MM.1S (cell line): ENCODE results near the gene LEO1.

Experiments
- EZH2 ChIP-seq: fragments of 300-600 bp; sonication (generic); optimal IDR thresholded peaks from 2 replicates; pipeline ENCODE3; 2017; ENCODE audit warnings: low read depth, mild to moderate bottlenecking, antibody characterized with exemption, low read length, mixed read lengths
- EZH2phosphoT487 ChIP-seq: fragments of 300-600 bp; sonication (generic); IDR thresholded peaks from 2 replicates; pipeline ENCODE4 v1.6.1; 2018; ENCODE audit warnings: antibody characterized with exemption, low read length
- TF ChIP-seq, protein P1 (sequence below): fragments of 300-600 bp; sonication (generic); IDR thresholded peaks from 2 replicates; pipeline ENCODE4 v1.5.1; 2016; ENCODE audit warnings: antibody characterized with exemption, low read length, mixed read lengths

DNA sequence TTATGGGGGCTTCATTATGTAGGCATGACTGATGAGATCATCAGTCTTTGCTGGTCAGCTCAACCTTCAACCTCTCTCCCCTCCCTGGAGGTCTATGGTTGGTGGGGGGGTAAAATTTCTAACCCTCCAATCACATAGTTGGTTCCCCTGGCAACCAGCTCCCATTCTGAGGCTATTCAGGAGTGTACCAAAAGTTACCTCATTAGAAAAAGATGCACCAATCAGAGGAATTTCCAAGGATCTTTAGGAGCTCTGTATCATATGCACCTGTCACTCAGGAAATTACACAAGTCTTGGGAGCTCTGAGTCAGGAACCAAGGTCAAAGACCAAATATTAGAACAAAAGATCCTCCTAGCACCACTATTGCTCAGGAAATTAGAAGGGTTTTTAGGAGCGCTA lies 21.4 kb upstream of the LEO1 start:
- TF ChIP-seq, protein P1, sequence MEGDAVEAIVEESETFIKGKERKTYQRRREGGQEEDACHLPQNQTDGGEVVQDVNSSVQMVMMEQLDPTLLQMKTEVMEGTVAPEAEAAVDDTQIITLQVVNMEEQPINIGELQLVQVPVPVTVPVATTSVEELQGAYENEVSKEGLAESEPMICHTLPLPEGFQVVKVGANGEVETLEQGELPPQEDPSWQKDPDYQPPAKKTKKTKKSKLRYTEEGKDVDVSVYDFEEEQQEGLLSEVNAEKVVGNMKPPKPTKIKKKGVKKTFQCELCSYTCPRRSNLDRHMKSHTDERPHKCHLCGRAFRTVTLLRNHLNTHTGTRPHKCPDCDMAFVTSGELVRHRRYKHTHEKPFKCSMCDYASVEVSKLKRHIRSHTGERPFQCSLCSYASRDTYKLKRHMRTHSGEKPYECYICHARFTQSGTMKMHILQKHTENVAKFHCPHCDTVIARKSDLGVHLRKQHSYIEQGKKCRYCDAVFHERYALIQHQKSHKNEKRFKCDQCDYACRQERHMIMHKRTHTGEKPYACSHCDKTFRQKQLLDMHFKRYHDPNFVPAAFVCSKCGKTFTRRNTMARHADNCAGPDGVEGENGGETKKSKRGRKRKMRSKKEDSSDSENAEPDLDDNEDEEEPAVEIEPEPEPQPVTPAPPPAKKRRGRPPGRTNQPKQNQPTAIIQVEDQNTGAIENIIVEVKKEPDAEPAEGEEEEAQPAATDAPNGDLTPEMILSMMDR = no peak
- TF ChIP-seq EZH2 = no peak
- no peak for TF ChIP-seq EZH2phosphoT487
